GM15510 (cell line): ENCODE measurements around the gene GPR61.

ENCODE experiments used
- POLR2A ChIP-seq: IDR thresholded peaks from 3 replicates; pipeline ENCODE4 v1.6.1; 2011; ENCODE audit warnings: borderline replicate concordance; ENCODE audit not compliant: insufficient read length; ENCODE audit errors: extremely low read depth

Gene GPR61

DNA sequence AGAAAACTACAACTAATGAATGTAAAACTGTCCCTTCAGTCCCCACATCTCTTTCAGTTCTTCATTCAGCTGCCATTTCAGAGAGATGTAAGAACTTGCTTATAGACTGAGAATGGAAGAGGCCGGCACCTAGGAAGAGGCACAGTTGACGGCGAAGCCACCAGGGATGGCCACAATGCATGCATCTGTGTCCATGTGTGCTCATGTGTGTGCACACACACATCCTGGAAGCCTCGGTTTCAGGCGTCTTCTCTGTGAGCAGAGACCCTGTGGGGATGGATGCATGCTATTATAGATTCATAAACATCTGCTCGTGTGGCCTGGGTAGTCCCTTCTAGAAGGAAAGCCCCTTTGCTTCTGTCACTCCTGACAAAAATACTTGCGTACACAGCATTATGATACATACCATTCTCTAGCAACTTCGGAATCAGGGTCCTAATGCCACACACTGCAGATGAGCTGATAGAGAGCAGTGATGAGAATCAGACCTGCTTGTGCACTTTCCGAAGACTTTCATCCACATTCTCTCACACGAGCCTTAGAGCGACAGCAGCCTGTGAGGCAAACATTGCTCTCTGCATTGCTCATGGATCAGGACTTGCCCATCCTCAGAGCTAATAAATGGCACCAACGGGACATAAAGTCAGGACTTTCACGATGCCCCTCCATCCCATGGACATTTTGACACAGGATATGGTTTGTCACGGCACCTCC lies 12.4 kb upstream of the GPR61 start:
- TF ChIP-seq POLR2A, result no peak

DNA sequence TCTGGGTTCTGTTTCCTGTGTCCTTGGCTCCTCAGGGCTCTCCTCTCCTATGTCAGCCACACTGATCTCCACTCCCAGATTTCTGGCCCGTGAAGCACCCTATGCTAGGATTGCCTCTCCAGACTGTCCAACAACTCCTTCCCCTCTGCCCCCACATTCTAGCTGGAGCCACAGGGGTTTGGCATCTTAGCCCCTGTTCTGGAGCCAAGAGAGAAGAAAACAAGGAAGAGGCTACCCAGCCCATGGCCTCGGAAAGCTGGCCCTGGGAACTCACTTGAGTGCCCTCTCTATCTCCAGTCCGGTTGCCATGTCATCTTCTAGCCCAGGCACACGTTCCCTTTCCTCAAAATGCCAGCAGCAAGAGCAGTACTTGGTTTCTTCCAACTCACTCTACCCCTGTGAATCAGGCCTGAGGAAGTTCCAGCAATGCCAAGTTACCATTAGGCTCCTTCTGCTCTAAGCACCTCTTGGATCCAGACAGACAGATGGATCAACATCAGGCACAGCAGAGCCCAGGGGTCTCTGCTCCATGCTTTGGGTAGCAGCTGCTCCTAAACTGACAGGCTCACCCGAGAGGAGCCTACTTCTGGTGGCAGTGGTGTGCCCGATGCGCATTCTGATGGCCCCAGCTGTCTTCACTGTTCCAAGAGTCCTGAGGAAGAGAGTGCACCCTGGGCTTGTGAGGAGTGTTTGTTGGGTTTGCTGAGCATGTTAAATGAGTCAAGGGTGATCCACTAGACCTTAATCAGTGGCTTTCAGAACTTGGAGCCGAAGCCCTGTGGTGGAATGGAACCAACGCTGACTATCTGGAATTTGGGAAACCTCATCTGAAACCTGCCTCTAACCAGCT lies 11.6 kb upstream of the GPR61 start:
- no peak for TF ChIP-seq POLR2A

DNA sequence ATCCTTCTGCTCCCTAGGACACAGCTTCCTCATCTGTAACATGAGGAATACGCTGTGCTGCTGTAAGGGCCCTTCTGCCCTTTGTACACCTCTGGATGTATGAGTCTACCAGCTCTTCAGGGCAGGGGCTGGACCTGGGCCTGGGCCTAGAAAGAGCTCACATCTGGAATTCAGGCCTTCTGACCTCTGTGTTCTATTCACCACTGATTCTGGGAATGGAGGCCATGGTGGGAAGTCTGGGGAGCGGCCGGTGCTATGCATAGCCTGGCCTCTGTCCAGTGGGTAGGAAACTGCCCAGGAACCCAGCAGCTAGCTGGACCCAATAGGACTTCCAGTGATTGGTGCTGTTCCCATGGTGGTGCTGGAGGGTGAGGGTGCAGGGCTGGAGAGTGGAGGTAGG lies 11.0 kb upstream of the GPR61 start:
- TF ChIP-seq POLR2A, result no peak

DNA sequence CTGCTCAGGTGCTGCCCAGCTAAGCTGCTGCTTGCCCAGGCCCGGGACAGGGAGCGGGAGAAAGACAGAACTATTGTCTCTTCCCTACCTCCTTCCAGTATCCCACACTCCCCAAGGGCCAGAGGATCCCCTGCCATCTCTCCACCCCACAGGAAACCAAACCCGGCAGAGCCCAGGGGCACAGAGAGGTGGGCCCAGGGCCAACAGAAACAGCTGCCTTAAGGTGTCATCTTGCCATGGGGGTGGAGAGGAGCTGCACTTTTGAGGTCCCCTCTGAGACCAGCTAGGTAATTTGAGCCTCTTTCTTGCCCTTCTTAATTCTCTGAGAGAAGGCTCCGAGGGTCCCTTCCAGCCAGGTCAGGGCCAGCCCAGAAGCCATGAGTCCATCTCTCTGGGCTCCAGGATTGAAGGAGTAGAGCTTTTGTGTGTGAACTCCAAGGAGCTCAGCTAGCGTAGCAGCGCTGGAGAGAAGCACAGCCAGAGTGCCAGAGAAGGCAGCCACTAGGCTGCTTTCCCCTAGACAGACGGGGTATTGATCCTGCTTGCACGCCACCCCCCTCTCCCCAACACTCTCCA lies 9.7 kb upstream of the GPR61 start:
- TF ChIP-seq POLR2A, result no peak

DNA sequence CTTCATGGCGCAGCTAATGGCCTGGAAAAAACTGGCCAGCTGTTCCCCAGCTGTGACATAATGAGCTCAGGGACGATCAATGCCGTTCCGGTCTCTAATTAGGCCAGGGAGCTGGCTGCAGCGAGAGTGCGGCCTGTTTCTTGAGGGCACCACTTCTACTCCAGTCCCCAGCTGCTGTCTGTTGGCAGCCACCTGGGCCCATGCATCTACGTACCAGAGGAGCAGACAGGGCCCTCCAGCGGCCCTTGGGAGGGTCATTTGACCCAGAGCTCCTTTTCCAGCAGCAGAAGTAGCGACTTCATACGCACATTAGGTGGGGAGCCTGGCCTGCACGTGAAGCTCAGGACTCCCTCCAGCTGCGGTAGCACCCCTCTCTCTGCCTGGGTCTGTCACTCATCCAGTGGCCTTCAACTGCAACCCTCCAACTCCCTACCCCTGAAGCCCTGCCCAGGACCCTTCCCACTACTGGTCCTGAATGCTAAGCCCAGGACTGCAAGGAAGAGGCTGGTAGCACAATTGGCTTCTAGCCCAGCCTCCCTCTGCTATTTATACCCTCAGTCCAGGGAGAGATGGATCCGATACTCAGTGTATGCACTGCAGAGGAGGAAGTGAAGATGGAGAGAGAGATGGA lies 9.1 kb upstream of the GPR61 start:
- TF ChIP-seq POLR2A, result no peak

DNA sequence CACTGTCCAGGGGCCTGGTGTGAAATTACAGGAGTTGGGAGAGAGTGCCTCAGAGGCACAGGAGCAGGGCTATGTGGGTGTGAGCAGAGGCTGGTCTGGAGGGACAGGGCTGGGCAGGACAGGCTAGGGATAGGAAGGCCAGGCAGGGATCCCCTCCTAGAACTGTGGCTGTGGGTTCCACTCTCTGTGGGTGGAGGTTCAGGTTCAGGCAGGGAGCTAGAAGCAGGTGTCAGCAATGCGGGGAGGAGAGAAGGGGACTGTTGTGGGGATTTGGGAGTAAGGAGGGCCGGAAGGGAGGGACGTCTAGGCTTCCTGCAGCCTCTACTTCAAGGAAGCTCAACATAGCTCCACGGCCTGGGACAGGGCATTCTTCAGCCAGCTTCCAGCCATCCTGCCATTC lies 8.3 kb upstream of the GPR61 start:
- TF ChIP-seq POLR2A, result no peak

DNA sequence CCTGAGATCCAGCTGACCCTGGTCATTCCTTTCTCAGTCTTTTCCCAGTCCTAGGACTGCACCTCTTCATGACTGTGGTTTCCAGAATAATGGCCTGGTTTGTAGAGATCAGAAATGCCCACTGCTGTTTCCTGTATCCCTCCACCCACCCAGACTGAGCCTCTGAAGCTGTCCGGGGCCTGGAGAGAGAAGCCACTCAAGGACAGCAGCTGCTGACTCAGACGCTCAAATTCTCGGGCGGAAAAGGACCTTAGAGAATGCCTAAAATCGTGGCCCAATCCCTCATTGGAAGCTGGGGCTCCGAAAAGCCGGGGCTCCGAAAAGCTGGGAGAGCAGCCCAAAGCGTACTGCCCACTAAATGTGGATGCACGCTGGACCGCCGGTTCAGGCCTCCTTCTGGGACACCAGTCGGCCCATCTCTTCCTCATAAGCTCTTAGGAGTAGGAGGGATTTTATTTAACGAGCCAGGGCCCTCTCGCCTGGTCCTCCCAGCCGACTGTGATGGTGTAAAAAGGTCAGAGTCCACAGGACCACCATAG lies 7.8 kb upstream of the GPR61 start:
- no peak for TF ChIP-seq POLR2A

DNA sequence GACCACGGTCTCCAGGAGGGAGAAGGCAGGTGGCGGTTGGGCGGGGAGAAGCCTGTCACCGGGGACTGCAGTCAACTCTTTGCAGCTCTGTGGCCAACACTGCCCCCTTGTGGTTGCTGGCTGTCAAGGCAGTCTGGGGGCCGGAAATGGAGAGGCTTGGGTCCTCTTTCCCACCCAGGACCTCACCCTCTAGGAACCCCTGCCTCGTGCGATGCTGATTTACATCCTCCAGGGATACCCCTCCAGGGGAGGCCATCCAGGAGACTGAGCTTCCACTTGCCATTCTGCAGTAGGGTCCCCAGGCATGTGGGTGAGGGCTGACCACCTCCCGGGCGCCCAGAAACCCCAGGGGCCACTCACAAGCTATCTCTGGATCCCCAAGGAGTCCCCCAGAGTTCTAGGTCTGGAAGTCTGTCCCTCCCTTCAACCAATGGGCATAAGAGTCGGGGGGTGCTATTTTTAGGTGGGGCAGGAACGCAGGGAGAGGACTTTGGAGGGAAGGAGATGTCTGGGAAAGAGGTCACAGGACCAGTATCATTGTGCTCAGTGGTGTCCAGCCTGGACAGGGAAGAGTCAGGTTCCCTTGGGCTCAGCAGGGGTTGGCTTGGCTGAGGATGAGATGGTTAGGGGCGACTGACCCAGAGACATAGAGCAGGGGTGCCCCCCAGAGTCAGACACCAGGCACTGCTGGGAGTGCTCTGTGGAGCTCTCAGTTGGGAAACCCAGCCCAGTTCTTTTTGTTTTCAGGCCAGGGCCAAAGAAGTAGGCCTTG lies 7.1 kb upstream of the GPR61 start:
- no peak for TF ChIP-seq POLR2A

DNA sequence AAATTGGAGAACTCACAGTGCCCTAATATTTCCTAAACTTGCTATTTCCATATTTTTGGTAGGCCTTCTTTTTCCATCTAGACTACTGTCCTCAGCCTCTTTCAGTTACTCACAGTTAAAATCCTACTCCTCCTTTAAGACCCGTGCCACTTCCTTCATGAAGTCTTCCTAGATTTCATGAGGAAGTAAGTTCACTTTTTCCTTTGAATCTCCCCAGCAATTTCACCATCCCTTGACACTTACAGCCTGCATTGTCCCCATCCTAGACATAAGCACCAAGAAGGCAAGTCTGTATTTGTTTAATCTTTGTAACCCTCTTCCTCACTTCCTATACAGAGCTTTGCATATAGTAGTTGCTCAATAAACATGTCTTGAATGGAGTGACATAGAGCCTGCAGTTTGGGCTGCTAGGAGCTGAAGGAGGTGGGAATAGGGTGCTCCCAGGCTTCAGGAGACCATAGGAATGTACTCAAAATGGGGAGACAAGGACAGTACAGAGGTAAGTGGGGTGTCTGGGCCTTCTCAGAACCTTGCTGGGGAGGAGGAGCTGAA lies 5.3 kb upstream of the GPR61 start:
- no peak for TF ChIP-seq POLR2A

DNA sequence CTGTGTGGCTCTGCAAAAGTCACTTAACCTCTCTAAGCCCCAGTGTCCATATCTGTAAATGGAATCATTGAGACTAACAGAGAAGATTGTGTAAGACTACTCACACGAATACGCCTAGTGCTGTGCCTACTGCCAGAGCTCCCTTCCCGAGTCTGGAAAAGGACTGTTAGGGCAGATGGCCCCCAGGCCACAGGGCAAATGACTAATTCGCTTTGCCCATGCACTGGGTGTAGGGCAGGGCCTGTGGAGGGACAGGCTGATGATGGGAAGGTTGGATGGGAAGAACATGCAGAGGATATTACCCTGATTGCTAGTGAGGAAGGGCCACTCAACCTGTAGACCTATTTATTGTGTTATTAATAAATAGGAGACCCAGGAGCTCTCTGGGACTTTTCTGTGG lies 4.2 kb upstream of the GPR61 start:
- no peak for TF ChIP-seq POLR2A

DNA sequence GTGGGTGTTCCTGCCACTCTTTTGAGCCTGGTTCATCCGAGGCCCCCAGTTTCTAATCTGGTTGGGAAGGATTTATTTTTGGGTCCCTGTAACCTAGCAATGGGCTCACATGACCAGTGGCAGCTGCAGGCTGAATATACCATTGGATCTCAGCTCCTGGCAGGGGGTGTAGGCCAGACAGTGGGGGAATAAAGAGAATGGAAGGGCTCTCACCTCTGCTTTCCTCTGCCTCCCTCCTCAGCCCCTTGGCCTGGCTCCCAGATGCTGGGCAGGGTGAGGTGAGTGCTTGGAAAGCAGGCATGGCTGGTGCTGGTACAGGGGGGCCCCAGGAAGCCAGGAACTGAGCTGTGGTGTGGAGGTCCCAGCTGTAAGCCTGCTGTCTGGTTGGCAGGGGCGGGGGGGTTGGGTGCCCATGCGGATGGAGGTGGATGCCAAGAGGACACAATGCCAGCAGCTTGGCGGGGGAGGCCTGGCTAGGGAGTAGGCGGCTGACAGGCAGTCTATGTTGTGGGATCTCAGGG lies 3.6 kb upstream of the GPR61 start:
- TF ChIP-seq POLR2A, result no peak

DNA sequence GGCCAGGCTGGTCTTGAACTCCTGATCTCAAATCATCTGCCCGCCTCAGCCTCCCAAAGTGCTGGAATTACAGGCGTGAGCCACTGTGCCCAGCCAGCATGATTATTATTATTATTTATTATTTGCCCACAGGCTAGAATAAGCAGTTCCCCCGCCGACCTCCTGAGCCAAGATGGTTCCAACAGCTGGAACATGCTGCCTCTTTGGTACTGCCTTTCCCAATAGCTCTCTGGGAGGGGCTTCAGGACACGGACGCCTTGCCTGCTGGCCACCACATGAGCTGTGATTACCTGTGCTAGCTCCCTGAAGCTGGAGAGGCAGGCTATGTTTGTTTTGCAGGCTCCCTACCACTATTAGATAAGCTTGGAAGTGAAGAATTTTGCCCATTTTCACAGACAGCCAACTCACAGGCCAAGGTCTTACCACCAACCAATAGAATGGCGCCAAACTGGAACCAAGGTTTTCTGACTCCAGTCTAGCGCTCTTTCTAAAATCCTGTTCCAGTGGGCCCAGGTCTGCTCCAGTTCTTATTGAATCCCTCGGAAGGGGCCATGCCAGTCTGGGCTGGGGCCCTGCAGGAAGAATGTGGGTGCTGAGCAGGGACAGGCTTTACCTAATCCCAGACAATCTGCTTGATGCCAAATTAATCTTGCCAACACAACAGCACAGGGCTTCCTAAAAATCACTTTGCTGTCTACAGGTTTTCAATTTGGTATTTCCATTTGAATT lies 2.1 kb upstream of the GPR61 start:
- no peak for TF ChIP-seq POLR2A

DNA sequence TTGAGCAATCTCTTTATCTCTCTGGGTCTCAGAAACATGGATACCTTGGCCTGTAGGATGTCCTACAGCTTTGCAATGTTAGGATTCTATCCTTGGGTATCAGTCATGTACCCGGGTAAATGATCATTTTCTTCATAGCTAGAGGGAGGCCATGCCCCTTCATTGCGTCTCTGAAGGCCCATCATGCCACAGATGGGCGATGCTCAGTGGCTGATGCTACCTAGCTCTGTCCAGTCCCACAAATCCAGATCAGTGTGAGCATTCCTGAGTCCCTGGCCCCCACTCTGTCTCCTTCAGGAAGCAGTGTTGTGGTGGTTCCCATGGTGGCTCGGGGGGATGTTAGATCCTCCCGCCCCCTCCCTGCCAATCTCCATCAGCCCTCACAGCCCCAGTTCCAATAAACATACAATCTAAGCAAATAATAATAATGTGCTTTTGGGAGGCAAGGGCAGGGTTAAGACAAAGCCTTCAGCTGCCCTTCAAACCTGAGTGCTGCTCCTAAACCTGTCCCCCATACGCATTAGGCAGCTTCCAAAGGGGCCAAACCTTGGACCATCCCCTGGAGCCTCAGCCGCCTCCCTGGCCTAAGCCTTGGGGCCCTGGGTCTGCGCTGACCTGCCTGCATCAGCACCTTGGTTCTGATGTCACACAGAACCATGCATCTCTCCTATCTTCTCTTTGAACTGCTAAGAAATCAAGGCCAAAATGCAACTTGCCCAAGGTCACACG lies 681 bp upstream of the GPR61 start:
- TF ChIP-seq POLR2A, result no peak

DNA sequence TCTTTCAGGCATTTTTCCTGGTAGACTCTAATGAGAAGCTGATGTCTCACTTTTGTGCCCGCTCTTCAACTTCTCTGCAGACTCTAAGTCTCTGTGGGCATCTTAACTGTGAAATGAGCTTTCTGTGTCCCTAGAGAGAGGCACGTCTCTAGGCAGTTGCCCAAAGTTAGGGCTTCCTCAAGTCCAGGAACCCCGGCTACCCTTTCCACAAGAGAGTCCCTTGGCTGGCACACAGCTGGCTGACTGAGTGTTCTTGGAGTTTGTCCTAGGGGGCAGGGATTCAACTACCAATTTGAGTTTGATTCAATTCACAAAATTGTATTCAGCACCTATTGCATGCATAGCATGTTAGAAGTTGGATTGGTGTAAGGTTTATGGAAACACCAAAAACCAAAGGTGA lies 1.4 kb downstream of the GPR61 start:
- no peak for TF ChIP-seq POLR2A
